ENCODE data around the gene PAX8.
"Not testable (repeated sequence)": the region's sequence is repeated elsewhere in the genome, so short reads cannot be mapped to it uniquely, and the experiment has no call there.

The PAX8 gene

GRCh38 chr2:113320106-113320505 lies 41.4 kb upstream of the PAX8 start:
- H4K20me1 ChIP-seq (ENCODE audit: insufficient read depth, low read length, poor library complexity, severe bottlenecking); H3K4me1 ChIP-seq (ENCODE audit: insufficient read depth, low read length, poor library complexity, severe bottlenecking); H3K9ac ChIP-seq (ENCODE audit: low read depth, low read length, poor library complexity, severe bottlenecking); H3K9me3 ChIP-seq (ENCODE audit: insufficient read depth, low read depth, low read length); H3K9me2 ChIP-seq (replicated peaks; ENCODE audit: low read depth, low read length); H3K4me3 ChIP-seq (ENCODE audit: low read length, poor library complexity, severe bottlenecking); H3K27me3 ChIP-seq (ENCODE audit: insufficient read depth, low read length, poor library complexity, severe bottlenecking); H3K79me2 ChIP-seq (ENCODE audit: insufficient read depth, low read length); H2AFZ ChIP-seq (ENCODE audit: low read length); H3F3A ChIP-seq (ENCODE audit: low read depth); H3K4me2 ChIP-seq (ENCODE audit: low read depth, low read length, poor library complexity, severe bottlenecking); H3K36me3 ChIP-seq (ENCODE audit: insufficient read depth, low read length): not testable (repeated sequence)

DNA sequence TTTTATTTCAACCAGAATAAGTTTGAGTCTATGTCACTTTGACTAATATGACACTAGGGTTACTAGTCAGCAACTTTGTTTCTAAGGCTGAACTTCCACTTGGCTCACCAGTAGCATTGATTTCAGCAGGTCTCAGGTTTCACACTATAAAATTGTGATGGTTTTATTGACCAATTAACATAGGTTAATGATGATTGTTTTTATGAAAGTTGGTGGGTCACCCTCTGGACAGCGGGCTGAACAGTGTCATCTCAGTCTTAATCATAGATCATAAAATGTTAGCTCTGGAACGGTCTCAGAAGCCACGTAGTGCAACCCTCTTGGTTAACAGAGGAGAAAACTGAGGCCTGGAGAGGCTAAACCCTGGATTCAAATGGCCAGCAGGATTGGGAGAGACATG lies 40.2 kb upstream of the PAX8 start:
- not testable (repeated sequence) for H3K4me3 ChIP-seq (ENCODE audit: low read length, poor library complexity, severe bottlenecking); H3F3A ChIP-seq (ENCODE audit: low read depth); H3K27me3 ChIP-seq (ENCODE audit: insufficient read depth, low read length, poor library complexity, severe bottlenecking); H3K4me1 ChIP-seq (ENCODE audit: insufficient read depth, low read length, poor library complexity, severe bottlenecking); H3K9ac ChIP-seq (ENCODE audit: low read depth, low read length, poor library complexity, severe bottlenecking); H3K9me2 ChIP-seq (replicated peaks; ENCODE audit: low read depth, low read length); H3K36me3 ChIP-seq (ENCODE audit: insufficient read depth, low read length); H3K4me2 ChIP-seq (ENCODE audit: low read depth, low read length, poor library complexity, severe bottlenecking); H3K79me2 ChIP-seq (ENCODE audit: insufficient read depth, low read length); H2AFZ ChIP-seq (ENCODE audit: low read length); H4K20me1 ChIP-seq (ENCODE audit: insufficient read depth, low read length, poor library complexity, severe bottlenecking); H3K9me3 ChIP-seq (ENCODE audit: insufficient read depth, low read depth, low read length)

DNA sequence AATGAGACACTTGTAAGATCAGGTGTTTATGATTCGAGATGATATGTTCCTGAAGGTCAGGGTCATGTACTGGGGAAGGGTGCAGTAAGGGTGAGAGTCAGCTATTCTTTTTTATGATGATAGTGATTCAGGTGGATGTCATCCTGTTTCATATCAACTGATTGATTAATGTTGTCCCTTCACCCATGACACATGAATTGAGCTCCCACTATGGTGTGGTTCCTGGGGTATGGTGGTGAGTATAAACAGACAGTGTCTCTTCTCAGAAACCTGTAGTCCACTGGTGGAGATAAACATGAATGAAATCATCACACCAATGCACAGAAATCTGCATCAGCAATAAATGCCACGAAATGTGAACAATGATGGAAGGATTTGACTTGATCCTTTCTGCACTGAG lies 37.4 kb upstream of the PAX8 start:
- Histone ChIP-seq H3K4me1 (ENCODE audit: insufficient read depth, low read length, poor library complexity, severe bottlenecking) (no peaks in the 10 kb centered on the region), H3K9me3 (ENCODE audit: insufficient read depth, low read depth, low read length) (no peaks in the 10 kb centered on the region), H4K20me1 (ENCODE audit: insufficient read depth, low read length, poor library complexity, severe bottlenecking) (no peaks in the 10 kb centered on the region), H3F3A (ENCODE audit: low read depth) (no peaks in the 10 kb centered on the region), H3K36me3 (ENCODE audit: insufficient read depth, low read length) (no peaks in the 10 kb centered on the region), H3K9ac (ENCODE audit: low read depth, low read length, poor library complexity, severe bottlenecking) (no peak overlapping the region), H3K9me2 (replicated peaks; ENCODE audit: low read depth, low read length) (no peaks in the 10 kb centered on the region), H3K79me2 (ENCODE audit: insufficient read depth, low read length) (no peaks in the 10 kb centered on the region), H3K27me3 (ENCODE audit: insufficient read depth, low read length, poor library complexity, severe bottlenecking) (no peaks in the 10 kb centered on the region), H3K4me3 (ENCODE audit: low read length, poor library complexity, severe bottlenecking) (no peak overlapping the region), H2AFZ (ENCODE audit: low read length) (no peak overlapping the region), H3K4me2 (ENCODE audit: low read depth, low read length, poor library complexity, severe bottlenecking) (no peak overlapping the region)
- TF ChIP-seq, protein P1, sequence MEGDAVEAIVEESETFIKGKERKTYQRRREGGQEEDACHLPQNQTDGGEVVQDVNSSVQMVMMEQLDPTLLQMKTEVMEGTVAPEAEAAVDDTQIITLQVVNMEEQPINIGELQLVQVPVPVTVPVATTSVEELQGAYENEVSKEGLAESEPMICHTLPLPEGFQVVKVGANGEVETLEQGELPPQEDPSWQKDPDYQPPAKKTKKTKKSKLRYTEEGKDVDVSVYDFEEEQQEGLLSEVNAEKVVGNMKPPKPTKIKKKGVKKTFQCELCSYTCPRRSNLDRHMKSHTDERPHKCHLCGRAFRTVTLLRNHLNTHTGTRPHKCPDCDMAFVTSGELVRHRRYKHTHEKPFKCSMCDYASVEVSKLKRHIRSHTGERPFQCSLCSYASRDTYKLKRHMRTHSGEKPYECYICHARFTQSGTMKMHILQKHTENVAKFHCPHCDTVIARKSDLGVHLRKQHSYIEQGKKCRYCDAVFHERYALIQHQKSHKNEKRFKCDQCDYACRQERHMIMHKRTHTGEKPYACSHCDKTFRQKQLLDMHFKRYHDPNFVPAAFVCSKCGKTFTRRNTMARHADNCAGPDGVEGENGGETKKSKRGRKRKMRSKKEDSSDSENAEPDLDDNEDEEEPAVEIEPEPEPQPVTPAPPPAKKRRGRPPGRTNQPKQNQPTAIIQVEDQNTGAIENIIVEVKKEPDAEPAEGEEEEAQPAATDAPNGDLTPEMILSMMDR (conservative IDR thresholded peaks at IDR 0.05; ENCODE audit: low read length), result no peak
- no peak for TF ChIP-seq EZH2phosphoT487 (IDR thresholded peaks at IDR 0.05; ENCODE audit: borderline replicate concordance)

- not testable (repeated sequence) for H3K9me2 ChIP-seq (replicated peaks; ENCODE audit: low read depth, low read length); H3K9ac ChIP-seq (ENCODE audit: low read depth, low read length, poor library complexity, severe bottlenecking); H3K4me3 ChIP-seq (ENCODE audit: low read length, poor library complexity, severe bottlenecking); H3K79me2 ChIP-seq (ENCODE audit: insufficient read depth, low read length); H3K27me3 ChIP-seq (ENCODE audit: insufficient read depth, low read length, poor library complexity, severe bottlenecking); H2AFZ ChIP-seq (ENCODE audit: low read length); H3F3A ChIP-seq (ENCODE audit: low read depth); H3K4me1 ChIP-seq (ENCODE audit: insufficient read depth, low read length, poor library complexity, severe bottlenecking); H3K36me3 ChIP-seq (ENCODE audit: insufficient read depth, low read length); H3K4me2 ChIP-seq (ENCODE audit: low read depth, low read length, poor library complexity, severe bottlenecking); H3K9me3 ChIP-seq (ENCODE audit: insufficient read depth, low read depth, low read length); H4K20me1 ChIP-seq (ENCODE audit: insufficient read depth, low read length, poor library complexity, severe bottlenecking)
Measured at GRCh38 chr2:113314663-113315062, 35.9 kb upstream of the PAX8 start.

DNA sequence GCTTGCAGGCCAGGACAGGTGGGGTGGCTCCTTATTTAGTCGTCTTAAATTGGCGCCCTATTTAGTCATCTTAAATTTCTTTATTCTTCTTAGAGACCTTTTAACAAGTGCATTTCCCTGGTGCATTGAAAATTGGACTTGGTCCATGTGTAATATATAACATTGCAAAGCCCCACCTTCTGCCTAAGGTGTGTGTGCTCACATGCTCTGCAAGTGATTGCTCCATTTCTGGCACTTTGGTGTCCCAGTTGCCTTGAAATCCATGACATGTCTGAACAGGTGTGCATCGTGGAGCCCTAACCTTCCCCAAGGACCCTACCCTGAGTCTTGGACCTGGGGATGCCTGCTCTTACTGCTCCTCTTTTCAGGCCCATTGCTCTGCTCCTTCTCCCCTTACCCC lies 35.5 kb upstream of the PAX8 start:
- not testable (repeated sequence) for H3K9me2 ChIP-seq (replicated peaks; ENCODE audit: low read depth, low read length); H3K9ac ChIP-seq (ENCODE audit: low read depth, low read length, poor library complexity, severe bottlenecking); H3K4me1 ChIP-seq (ENCODE audit: insufficient read depth, low read length, poor library complexity, severe bottlenecking); H3K79me2 ChIP-seq (ENCODE audit: insufficient read depth, low read length); H3K4me3 ChIP-seq (ENCODE audit: low read length, poor library complexity, severe bottlenecking); H3K36me3 ChIP-seq (ENCODE audit: insufficient read depth, low read length); H3K27me3 ChIP-seq (ENCODE audit: insufficient read depth, low read length, poor library complexity, severe bottlenecking); H3K4me2 ChIP-seq (ENCODE audit: low read depth, low read length, poor library complexity, severe bottlenecking); H3F3A ChIP-seq (ENCODE audit: low read depth); H2AFZ ChIP-seq (ENCODE audit: low read length); H3K9me3 ChIP-seq (ENCODE audit: insufficient read depth, low read depth, low read length); H4K20me1 ChIP-seq (ENCODE audit: insufficient read depth, low read length, poor library complexity, severe bottlenecking)

DNA sequence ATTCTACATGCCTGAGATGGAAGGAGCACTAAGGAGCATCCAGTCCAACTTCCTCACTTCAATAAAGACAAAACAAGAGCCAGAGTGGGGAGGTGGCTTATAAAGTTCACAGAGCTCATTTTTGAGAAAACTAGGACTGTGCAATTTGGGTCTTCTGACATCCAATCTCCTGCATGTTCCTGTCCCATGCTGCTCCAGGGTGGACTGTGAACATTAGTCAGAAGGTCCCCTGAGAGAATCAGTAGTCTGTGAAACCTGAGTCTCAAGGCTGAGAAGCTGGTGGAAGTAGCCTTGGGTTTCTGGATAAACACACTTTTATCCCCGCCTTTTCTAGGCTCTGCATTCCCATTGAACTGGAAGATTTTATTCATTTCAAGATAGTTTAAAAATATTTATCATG lies 33.1 kb upstream of the PAX8 start:
- not testable (repeated sequence) for H3K9ac ChIP-seq (ENCODE audit: low read depth, low read length, poor library complexity, severe bottlenecking); H4K20me1 ChIP-seq (ENCODE audit: insufficient read depth, low read length, poor library complexity, severe bottlenecking); H3K36me3 ChIP-seq (ENCODE audit: insufficient read depth, low read length); H3K9me3 ChIP-seq (ENCODE audit: insufficient read depth, low read depth, low read length); H3K4me3 ChIP-seq (ENCODE audit: low read length, poor library complexity, severe bottlenecking); H3F3A ChIP-seq (ENCODE audit: low read depth); H3K27me3 ChIP-seq (ENCODE audit: insufficient read depth, low read length, poor library complexity, severe bottlenecking); H3K9me2 ChIP-seq (replicated peaks; ENCODE audit: low read depth, low read length); H3K79me2 ChIP-seq (ENCODE audit: insufficient read depth, low read length); H3K4me1 ChIP-seq (ENCODE audit: insufficient read depth, low read length, poor library complexity, severe bottlenecking); H3K4me2 ChIP-seq (ENCODE audit: low read depth, low read length, poor library complexity, severe bottlenecking)
- peak overlapping the region; percentile 73; the same call in 1 of the 2 replicates for H2AFZ ChIP-seq (ENCODE audit: low read length)

DNA sequence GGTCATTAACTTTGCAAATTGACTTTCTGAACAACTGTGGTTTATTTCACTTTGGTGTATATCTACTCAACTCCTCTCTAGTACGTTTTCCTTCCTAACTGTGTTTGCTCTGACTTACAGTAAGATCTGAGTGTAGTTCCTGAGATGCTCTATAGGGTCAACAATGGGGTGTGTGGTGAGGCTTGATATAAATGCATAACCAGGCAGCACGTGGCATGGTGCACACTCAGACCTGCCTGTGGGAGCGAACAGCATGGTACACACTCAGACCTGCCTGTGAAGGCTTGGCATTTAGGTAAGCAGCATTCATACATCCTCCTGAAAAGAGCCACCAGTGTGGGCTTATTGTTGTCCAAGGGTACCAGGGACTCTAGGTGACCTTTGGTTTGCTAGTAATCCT lies 32.5 kb upstream of the PAX8 start:
- not testable (repeated sequence) for H3K4me3 ChIP-seq (ENCODE audit: low read length, poor library complexity, severe bottlenecking); H3K79me2 ChIP-seq (ENCODE audit: insufficient read depth, low read length); H3K4me1 ChIP-seq (ENCODE audit: insufficient read depth, low read length, poor library complexity, severe bottlenecking); H3K9me2 ChIP-seq (replicated peaks; ENCODE audit: low read depth, low read length); H4K20me1 ChIP-seq (ENCODE audit: insufficient read depth, low read length, poor library complexity, severe bottlenecking); H3K9me3 ChIP-seq (ENCODE audit: insufficient read depth, low read depth, low read length); H3K27me3 ChIP-seq (ENCODE audit: insufficient read depth, low read length, poor library complexity, severe bottlenecking); H3F3A ChIP-seq (ENCODE audit: low read depth); H3K4me2 ChIP-seq (ENCODE audit: low read depth, low read length, poor library complexity, severe bottlenecking); H3K9ac ChIP-seq (ENCODE audit: low read depth, low read length, poor library complexity, severe bottlenecking); H3K36me3 ChIP-seq (ENCODE audit: insufficient read depth, low read length)
- 0 out of 2 replicates have a peak overlapping the region, but pooled peaks have one; percentile 73 for H2AFZ ChIP-seq (ENCODE audit: low read length)
